HepG2 (cell line): ENCODE results near the gene CPNE1. TPM values are rescaled to one million over a fixed set of nuclear protein-coding genes. Genes with fewer than 3 reads are reported as not detected.
A peak's percentile ranks its signal among the peaks of the same experiment; 100 is the strongest.

Experiments used
- FOXP1 ChIP-seq, 2 experiments: fragments of 450-650 bp in 1 of 2; IDR thresholded peaks; 2 replicates each; pipeline ENCODE4 v1.6.1; 2017 to 2018; ENCODE audit warnings: antibody characterized with exemption in 1 of 2
- MED13 ChIP-seq: sonication (generic); formaldehyde crosslinking; IDR thresholded peaks from 2 replicates; pipeline ENCODE4 v1.5.0; 2020; ENCODE audit warnings: missing genetic modification reagents
- NFAT5 ChIP-seq: sonication (generic); formaldehyde crosslinking; IDR thresholded peaks from 2 replicates; pipeline ENCODE4 v1.4.0; 2020; ENCODE audit warnings: missing genetic modification reagents
- XRCC5 ChIP-seq: fragments of 200-400 bp; formaldehyde crosslinking; optimal IDR thresholded peaks from 2 replicates; pipeline ENCODE3; 2017; ENCODE audit warnings: mild to moderate bottlenecking, low read length
- ZFX ChIP-seq: sonication (generic); formaldehyde crosslinking; IDR thresholded peaks from 2 replicates; pipeline ENCODE4 v1.4.0; 2020; ENCODE audit warnings: mild to moderate bottlenecking, low read depth, missing genetic modification reagents, moderate library complexity
- ZFYVE20 ChIP-seq: sonication (generic); formaldehyde crosslinking; IDR thresholded peaks from 2 replicates; pipeline ENCODE4 v1.8.0; 2023; ENCODE audit warnings: low read depth, mild to moderate bottlenecking, moderate library complexity, missing genetic modification reagents, borderline replicate concordance
- ZHX2 ChIP-seq, 2 experiments: sonication (generic) in 1 of 2; formaldehyde crosslinking in 1 of 2; IDR thresholded peaks; 2 replicates each; pipeline versions ENCODE4 v1.6.1 to v1.9.0; 2014 to 2022; ENCODE audit warnings: antibody characterized with exemption in 1 of 2, borderline replicate concordance in 1 of 2, inconsistent platforms in 1 of 2, low read depth in 1 of 2, missing genetic modification reagents in 1 of 2
- ZKSCAN8 ChIP-seq: IDR thresholded peaks from 2 replicates; pipeline ENCODE4 v1.6.1; 2016; ENCODE audit warnings: borderline replicate concordance, missing genetic modification reagents, missing compliant biosample characterization
- ZNF7 ChIP-seq: IDR thresholded peaks from 2 replicates; pipeline ENCODE4 v1.6.1; 2016; ENCODE audit warnings: missing biosample characterization, missing genetic modification reagents
- ZSCAN25 ChIP-seq: sonication (generic); formaldehyde crosslinking; IDR thresholded peaks from 2 replicates; pipeline ENCODE4 v1.8.0; 2022; ENCODE audit warnings: mild to moderate bottlenecking, missing genetic modification reagents
- ZZZ3 ChIP-seq: sonication (generic); formaldehyde crosslinking; IDR thresholded peaks from 2 replicates; pipeline ENCODE4 v1.4.0; 2020; ENCODE audit warnings: missing genetic modification reagents, mild to moderate bottlenecking, borderline replicate concordance
- polyA plus RNA-seq, 8 experiments: library from polyadenylated mRNA; depleted of rRNA in 3 of 8; stranded (reverse) in 7 of 8; unstranded in 1 of 8; fragments of >200 nt; fragmentation: Illumina TruSeq in 4 of 8; extraction: Trizol in 4 of 8; gene quantifications; 2 replicates each; pipeline versions ENCODE4 v1.2.1 to v1.2.3, GENCODE V29; 2011 to 2016; ENCODE audit warnings: low read depth in 4 of 8, missing spikeins in 1 of 8, mixed read lengths in 1 of 8; ENCODE audit not compliant: insufficient read depth in 1 of 8
- total RNA-seq, 5 experiments: library from RNA; depleted of rRNA; stranded (reverse); fragments of >200 nt; fragmentation: Illumina TruSeq; extraction: Trizol; gene quantifications; 2 replicates each; pipeline ENCODE4 v1.2.3, GENCODE V29; 2016; ENCODE audit warnings: low read depth in 1 of 5
- TF ChIP-seq, protein P1 (sequence below): sonication (generic); formaldehyde crosslinking; IDR thresholded peaks from 2 replicates; pipeline ENCODE4 v1.4.0; 2020; ENCODE audit warnings: mild to moderate bottlenecking, low read depth, missing genetic modification reagents
- TF ChIP-seq, protein P2 (sequence below): sonication (generic); formaldehyde crosslinking; conservative IDR thresholded peaks from 2 replicates; pipeline ENCODE4 v1.4.0; 2020; ENCODE audit warnings: mild to moderate bottlenecking, missing genetic modification reagents, moderate library complexity

Gene CPNE1
- total and polyA plus RNA-seq, 2 of the 13 experiments (the other 11 are each of a cell fraction or from before 2014, with no cell fraction given): 408 to 431 TPM

DNA sequence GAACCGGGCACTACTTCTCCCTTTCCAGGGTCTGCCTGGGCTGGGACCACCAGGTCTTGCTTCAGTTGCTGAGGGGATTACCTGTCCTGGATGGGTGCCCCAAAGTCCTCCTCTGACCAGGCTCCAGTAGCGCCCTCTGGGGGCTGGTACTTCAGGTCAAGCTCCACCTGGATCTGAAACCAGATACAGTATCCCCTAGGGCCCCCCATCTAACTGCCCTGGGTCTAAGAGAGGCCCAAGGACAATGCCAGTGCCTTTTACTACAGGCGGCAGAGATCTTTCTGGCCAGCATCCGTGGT is 60.3 kb downstream of the CPNE1 start (continued):
- no peak for TF ChIP-seq NFAT5 (CRISPR knock-in tag)
- TF ChIP-seq ZFYVE20: no peak
- TF ChIP-seq ZZZ3: no peak
- TF ChIP-seq ZKSCAN8 (CRISPR knock-in tag): no peak
- TF ChIP-seq ZFX (CRISPR knock-in tag): no peak
- TF ChIP-seq, protein P1, sequence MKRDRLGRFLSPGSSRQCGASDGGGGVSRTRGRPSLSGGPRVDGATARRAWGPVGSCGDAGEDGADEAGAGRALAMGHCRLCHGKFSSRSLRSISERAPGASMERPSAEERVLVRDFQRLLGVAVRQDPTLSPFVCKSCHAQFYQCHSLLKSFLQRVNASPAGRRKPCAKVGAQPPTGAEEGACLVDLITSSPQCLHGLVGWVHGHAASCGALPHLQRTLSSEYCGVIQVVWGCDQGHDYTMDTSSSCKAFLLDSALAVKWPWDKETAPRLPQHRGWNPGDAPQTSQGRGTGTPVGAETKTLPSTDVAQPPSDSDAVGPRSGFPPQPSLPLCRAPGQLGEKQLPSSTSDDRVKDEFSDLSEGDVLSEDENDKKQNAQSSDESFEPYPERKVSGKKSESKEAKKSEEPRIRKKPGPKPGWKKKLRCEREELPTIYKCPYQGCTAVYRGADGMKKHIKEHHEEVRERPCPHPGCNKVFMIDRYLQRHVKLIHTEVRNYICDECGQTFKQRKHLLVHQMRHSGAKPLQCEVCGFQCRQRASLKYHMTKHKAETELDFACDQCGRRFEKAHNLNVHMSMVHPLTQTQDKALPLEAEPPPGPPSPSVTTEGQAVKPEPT (CRISPR knock-in tag): no peak
- TF ChIP-seq FOXP1 (IDR thresholded peaks at IDR 0.05): no peak
- no peak for TF ChIP-seq FOXP1 (CRISPR knock-in tag; IDR thresholded peaks at IDR 0.05)
- no peak for TF ChIP-seq ZHX2 (IDR thresholded peaks at IDR 0.05; ENCODE audit: low read depth)
- no peak for TF ChIP-seq ZHX2 (CRISPR knock-in tag; IDR thresholded peaks at IDR 0.05; ENCODE audit: borderline replicate concordance)
- peak; percentile 91 for TF ChIP-seq XRCC5
- no peak for TF ChIP-seq MED13 (CRISPR knock-in tag)
- TF ChIP-seq, protein P2, sequence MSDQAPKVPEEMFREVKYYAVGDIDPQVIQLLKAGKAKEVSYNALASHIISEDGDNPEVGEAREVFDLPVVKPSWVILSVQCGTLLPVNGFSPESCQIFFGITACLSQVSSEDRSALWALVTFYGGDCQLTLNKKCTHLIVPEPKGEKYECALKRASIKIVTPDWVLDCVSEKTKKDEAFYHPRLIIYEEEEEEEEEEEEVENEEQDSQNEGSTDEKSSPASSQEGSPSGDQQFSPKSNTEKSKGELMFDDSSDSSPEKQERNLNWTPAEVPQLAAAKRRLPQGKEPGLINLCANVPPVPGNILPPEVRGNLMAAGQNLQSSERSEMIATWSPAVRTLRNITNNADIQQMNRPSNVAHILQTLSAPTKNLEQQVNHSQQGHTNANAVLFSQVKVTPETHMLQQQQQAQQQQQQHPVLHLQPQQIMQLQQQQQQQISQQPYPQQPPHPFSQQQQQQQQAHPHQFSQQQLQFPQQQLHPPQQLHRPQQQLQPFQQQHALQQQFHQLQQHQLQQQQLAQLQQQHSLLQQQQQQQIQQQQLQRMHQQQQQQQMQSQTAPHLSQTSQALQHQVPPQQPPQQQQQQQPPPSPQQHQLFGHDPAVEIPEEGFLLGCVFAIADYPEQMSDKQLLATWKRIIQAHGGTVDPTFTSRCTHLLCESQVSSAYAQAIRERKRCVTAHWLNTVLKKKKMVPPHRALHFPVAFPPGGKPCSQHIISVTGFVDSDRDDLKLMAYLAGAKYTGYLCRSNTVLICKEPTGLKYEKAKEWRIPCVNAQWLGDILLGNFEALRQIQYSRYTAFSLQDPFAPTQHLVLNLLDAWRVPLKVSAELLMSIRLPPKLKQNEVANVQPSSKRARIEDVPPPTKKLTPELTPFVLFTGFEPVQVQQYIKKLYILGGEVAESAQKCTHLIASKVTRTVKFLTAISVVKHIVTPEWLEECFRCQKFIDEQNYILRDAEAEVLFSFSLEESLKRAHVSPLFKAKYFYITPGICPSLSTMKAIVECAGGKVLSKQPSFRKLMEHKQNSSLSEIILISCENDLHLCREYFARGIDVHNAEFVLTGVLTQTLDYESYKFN (CRISPR knock-in tag): no peak
- no peak for TF ChIP-seq ZSCAN25 (CRISPR knock-in tag)
- TF ChIP-seq ZNF7 (CRISPR knock-in tag): no peak
